Left lung (tissue), 10 donors: ENCODE results near the gene ANG. TPM values are rescaled to one million over a fixed set of nuclear protein-coding genes. Genes with fewer than 3 reads are reported as not detected.

Experiments
- ATAC-seq: fragments of 200-7000 bp; cut with Tn5 transposase; one replicate; pipeline ENCODE4 v1.9.1; 2020; ENCODE audit warnings: moderate library complexity
- DNase-seq, 4 donors: peaks; one replicate each; pipeline ENCODE4 v3.0.0-alpha.2; 2013 to 2020
- H3K27ac ChIP-seq, 2 donors: fragments of 200-600 bp; sonication (generic) in 1 of 2; one replicate each; pipeline versions ENCODE4 v1.5.0 to v1.8.0; 2020 to 2021
- H3K27me3 ChIP-seq, 2 donors: fragments of 200-600 bp; sonication (generic) in 1 of 2; one replicate each; pipeline versions ENCODE4 v1.5.0 to v1.8.0; 2020 to 2021
- H3K36me3 ChIP-seq, 2 donors: fragments of 200-600 bp; sonication (generic) in 1 of 2; one replicate each; pipeline versions ENCODE4 v1.5.0 to v1.8.0; 2020 to 2021
- H3K4me1 ChIP-seq, 2 donors: fragments of 200-600 bp; one replicate each; pipeline ENCODE4 v1.8.0; 2021
- H3K4me3 ChIP-seq, 2 donors: fragments of 200-600 bp; sonication (generic) in 1 of 2; one replicate each; pipeline versions ENCODE4 v1.5.0 to v1.8.0; 2020 to 2021; ENCODE audit warnings: mild to moderate bottlenecking in 1 of 2
- H3K9me3 ChIP-seq, 2 donors: fragments of 200-600 bp; sonication (generic) in 1 of 2; one replicate each; pipeline versions ENCODE4 v1.5.0 to v1.8.0; 2020 to 2021
- CTCF ChIP-seq, 2 donors: fragments of 200-600 bp; sonication (generic) in 1 of 2; IDR thresholded peaks; one replicate each; pipeline versions ENCODE4 v1.5.0 to v1.8.0; 2021; ENCODE audit warnings: antibody characterized with exemption in 2 of 2
- intact Hi-C, 2 donors: fragments of 100-400 bp; cut with DNase I; formaldehyde crosslinking; loops; one replicate each; pipeline versions ENCODE4 v1.11.2 to v1.14.2; 2022
- polyA plus RNA-seq, 6 donors: library from polyadenylated mRNA; unstranded; fragments of 120-200 nt; gene quantifications; one replicate each; pipeline ENCODE4 v1.2.1, GENCODE V29; 2013; ENCODE audit not compliant: insufficient read length in 6 of 6
- total RNA-seq, 2 donors: library from RNA; stranded (reverse); fragmentation: NEBNext Ultra II Directional; extraction: Animal tissue kit (Norgen Biotek cat#: 25700); gene quantifications; one replicate each; pipeline ENCODE4 v1.2.1, GENCODE V29; 2021
- donor health status: DM: no; HTN: yes; CAD: no.
- donor health status: DM: no; HTN: no; CAD: no.

ANG gene
- total and polyA plus RNA-seq, 8 donors, result 6.6 to 11.0 (median 9.1) TPM

GRCh38 chr14:20657216-20658211 is 31.1 kb upstream of the ANG start:
- no peak for ATAC-seq
- no peak for TF ChIP-seq CTCF (IDR thresholded peaks at IDR 0.05)
- intact Hi-C loops, result no loop called here
- no peaks in the 10 kb centered on the region for H3K9me3 ChIP-seq
- H3K4me1 ChIP-seq, result no peaks in the 10 kb centered on the region
- peaks cover 47 to 100% of the 10 kb centered on the region in 2 donors for H3K27me3 ChIP-seq
- H3K27ac ChIP-seq, result no peak overlapping the region
- no peak overlapping the region for H3K4me3 ChIP-seq
- no peak for DNase-seq
- H3K36me3 ChIP-seq, result no peaks in the 10 kb centered on the region

- no peak for DNase-seq
- H3K27ac ChIP-seq, result no peak overlapping the region
- TF ChIP-seq CTCF (IDR thresholded peaks at IDR 0.05), result no peak
- no peaks in the 10 kb centered on the region for H3K9me3 ChIP-seq
- intact Hi-C loops, result no loop called here
- no peaks in the 10 kb centered on the region for H3K36me3 ChIP-seq
- peaks cover 0 to 5% of the 10 kb centered on the region in 2 donors for H3K4me1 ChIP-seq
- peaks cover 39 to 100% of the 10 kb centered on the region in 2 donors for H3K27me3 ChIP-seq
- no peak overlapping the region for H3K4me3 ChIP-seq
- no peak for ATAC-seq
These were observed 30.3 kb upstream of the ANG start for GRCh38 chr14:20658246-20658645.

- Histone ChIP-seq H3K27me3 (peaks cover 28 to 100% of the 10 kb centered on the region in 2 donors), H3K27ac (no peak overlapping the region), H3K36me3 (no peaks in the 10 kb centered on the region), H3K9me3 (no peaks in the 10 kb centered on the region), H3K4me3 (no peak overlapping the region), H3K4me1 (peaks cover 6 to 13% of the 10 kb centered on the region in 2 donors)
- no peak for TF ChIP-seq CTCF (IDR thresholded peaks at IDR 0.05)
- intact Hi-C loops, result no loop called here
- ATAC-seq (no peak), DNase-seq (no peak)
These were observed 29.2 kb upstream of the ANG start for GRCh38 chr14:20659336-20659735.

DNA sequence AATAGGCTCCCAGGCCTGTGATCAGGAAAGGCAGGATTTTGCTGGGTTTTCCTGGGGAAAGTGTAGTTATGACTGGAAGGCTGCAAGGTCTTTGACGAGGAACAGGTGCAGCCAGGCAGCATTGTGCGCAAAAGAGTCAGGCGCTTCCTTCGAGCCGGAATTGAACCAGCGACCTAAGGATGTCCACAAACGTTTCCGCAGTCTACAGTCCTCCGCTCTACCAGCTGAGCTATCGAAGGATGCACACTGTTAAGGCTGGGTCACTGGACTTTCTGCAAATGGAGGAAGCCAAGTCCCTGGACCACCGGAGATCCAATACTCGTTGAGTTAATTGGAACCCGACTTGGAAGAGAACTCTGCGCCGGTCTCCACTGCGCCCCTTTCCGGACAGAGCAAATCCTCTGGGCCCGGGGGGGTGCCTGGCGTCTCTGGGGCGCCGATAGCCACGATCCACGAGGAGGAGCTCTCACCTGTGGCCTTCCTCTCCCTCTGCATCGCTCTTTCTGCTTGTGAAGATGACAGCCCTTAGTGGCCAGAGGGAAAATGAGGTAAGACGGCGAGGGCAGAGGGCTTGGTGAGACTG is 28.7 kb upstream of the ANG start:
- H3K27me3 ChIP-seq, result peaks cover 28 to 98% of the 10 kb centered on the region in 2 donors
- no peak for TF ChIP-seq CTCF (IDR thresholded peaks at IDR 0.05)
- H3K4me3 ChIP-seq, result no peak overlapping the region
- H3K9me3 ChIP-seq, result no peaks in the 10 kb centered on the region
- ATAC-seq, result no peak
- no peak overlapping the region for H3K27ac ChIP-seq
- H3K36me3 ChIP-seq, result no peaks in the 10 kb centered on the region
- DNase-seq, result peak in 1 of 4 donors; percentile 63
- peaks cover 6 to 13% of the 10 kb centered on the region in 2 donors for H3K4me1 ChIP-seq
- intact Hi-C loops, result no loop called here

DNA sequence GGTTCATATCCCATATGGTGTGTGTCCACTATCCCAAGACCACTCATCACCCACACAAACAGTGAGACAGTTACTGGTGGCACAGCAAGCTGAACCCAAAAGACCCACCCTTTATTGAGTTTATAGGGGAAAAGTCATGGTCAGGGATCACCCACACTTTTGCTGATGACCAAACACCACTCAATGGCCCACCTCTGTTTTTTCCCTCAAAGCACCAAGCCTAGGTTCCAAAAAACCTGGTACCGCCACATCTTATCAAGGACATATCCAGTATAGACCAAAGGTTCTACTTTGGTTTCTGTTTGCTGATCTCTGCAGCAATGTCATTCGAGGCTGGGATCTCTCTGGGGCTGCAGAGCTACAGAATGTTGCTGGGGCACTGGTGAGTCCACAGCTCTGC is 27.4 kb upstream of the ANG start:
- DNase-seq, result no peak
- H3K27ac ChIP-seq, result no peak overlapping the region
- no peaks in the 10 kb centered on the region for H3K9me3 ChIP-seq
- no peak for ATAC-seq
- no peak overlapping the region for H3K4me3 ChIP-seq
- intact Hi-C loops, result no loop called here
- TF ChIP-seq CTCF (IDR thresholded peaks at IDR 0.05), result no peak
- no peaks in the 10 kb centered on the region for H3K36me3 ChIP-seq
- H3K27me3 ChIP-seq, result peaks cover 19 to 91% of the 10 kb centered on the region in 2 donors
- peaks cover 6 to 13% of the 10 kb centered on the region in 2 donors for H3K4me1 ChIP-seq
